Measurements from ENCODE around the gene HES4.
"Not testable (repeated sequence)": the region's sequence is repeated elsewhere in the genome, so short reads cannot be mapped to it uniquely, and the experiment has no call there.

The HES4 gene

GRCh38 chr1:978835-979743, 20.8 kb downstream of the HES4 start:
- DNase-seq: no peak

GRCh38 chr1:978069-978834, 21.6 kb downstream of the HES4 start:
- DNase-seq: no peak

DNA sequence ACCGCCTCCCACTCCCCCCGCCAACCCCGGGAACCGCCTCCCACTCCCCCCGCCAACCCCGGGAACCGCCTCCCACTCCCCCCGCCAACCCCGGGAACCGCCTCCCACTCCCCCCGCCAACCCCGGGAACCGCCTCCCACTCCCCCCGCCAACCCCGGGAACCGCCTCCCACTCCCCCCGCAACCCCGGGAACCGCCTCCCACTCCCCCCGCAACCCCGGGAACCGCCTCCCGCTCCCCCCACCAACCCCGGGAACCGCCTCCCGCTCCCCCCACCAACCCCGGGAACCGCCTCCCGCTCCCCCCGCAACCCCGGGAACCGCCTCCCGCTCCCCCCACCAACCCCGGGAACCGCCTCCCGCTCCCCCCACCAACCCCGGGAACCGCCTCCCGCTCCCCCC, 23.1 kb downstream of the HES4 start:
- not testable (repeated sequence) for DNase-seq

DNA sequence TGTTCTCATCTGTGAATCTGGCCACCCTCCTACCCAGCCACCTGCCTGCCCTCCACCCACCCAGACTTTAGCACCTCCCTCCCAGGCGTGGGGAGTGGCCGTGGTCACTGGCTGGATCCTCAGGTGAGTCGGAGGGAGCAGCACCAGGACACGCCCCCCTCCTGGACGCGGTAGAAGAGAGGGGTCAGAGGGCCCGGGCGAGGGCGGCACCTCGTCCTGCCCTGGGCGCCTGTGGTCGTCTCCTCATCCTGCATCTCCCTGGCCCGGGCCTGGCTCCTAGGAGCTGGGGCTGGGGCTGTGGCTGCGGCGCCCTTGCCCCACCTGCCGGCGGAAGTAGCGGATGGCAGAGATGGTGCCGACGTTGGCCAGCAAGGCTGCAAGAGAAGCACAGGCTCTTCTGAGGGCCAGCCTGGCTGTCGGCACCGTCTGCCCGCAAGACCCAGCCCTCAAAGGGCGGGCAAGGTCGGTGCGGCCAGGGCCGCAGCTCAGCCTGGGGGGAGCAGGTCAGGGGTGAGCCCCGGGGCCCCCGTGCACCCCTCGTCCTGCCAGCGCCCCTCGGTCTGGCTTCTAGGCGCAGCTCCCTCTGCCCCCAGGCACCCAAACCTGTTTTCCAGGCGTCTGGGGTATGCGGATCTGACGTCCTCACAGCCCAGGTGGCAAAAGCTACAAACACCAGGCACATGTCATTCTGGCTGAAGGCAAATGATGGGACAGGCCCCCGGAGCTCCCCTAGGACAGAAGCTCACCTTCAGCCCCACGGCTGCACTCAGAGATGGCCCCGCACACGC, 23.8 kb downstream of the HES4 start:
- no peak for DNase-seq

DNA sequence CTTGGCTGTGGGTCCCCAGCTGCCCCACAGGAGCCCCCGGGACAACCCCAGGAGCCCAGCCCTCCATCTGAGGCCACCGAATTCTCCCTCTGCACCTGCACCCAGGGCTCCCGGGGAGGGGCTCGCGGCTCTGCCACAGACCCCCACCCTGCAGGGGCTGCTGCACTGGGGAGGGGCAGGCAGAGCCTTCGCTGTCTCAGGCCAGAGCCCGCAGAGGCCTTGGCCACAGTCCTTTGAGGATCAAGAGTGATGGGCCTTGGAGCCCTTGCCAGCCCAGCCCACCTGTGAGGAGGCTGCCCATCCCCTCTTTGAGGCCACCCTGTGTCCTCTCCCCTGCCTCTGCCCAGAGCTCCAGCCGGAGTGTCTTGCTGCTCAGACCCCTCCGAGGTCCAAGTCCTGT, 24.5 kb downstream of the HES4 start:
- DNase-seq: no peak

- DNase-seq: no peak
These were observed 25.1 kb downstream of the HES4 start for GRCh38 chr1:974687-975328.

- no peak for DNase-seq
These were observed 25.6 kb downstream of the HES4 start for GRCh38 chr1:974293-974640.

DNA sequence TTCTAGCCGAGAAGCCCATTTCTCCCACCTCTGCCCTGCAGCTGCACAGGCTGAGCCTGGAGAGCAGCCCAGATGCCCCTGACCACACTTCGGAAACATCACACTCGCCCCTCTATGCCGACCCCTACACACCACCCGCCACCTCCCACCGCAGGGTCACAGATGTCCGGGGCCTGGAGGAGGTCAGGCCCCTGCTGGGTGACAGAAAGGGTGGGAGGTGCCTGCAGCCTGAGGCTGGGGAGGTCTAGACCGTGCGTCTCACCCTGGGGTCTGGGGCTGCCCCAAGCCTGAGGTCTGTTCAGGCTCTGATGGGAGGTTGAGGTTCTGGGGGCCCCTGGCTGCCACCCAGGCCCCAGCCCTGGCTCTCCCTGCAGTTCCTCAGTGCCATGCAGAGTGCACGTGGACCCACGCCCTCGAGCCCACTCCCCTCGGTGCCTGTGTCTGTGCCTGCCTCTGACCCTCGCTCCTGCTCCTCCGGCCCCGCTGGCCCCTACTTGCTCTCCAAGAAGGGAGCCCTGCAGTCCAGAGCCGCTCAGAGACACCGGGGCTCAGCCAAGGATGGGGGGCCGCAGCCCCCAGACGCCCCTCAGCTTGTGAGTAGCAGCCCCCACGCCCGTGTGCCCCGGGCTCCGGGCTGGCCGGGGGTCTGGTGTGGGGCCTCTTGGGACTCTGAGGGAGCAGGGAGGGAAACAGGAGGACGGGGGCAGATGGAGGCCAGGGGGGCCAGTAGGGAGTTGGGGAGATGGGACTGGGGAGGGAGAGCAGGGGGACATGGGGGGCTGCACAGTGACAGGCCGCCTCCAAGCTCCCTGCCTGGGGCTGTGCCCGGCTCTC, 26.2 kb downstream of the HES4 start:
- no peak for DNase-seq

- no peak for DNase-seq
These were observed 27.0 kb downstream of the HES4 start for GRCh38 chr1:972726-973458.

GRCh38 chr1:971751-972506, 28.0 kb downstream of the HES4 start:
- no peak for DNase-seq

DNA sequence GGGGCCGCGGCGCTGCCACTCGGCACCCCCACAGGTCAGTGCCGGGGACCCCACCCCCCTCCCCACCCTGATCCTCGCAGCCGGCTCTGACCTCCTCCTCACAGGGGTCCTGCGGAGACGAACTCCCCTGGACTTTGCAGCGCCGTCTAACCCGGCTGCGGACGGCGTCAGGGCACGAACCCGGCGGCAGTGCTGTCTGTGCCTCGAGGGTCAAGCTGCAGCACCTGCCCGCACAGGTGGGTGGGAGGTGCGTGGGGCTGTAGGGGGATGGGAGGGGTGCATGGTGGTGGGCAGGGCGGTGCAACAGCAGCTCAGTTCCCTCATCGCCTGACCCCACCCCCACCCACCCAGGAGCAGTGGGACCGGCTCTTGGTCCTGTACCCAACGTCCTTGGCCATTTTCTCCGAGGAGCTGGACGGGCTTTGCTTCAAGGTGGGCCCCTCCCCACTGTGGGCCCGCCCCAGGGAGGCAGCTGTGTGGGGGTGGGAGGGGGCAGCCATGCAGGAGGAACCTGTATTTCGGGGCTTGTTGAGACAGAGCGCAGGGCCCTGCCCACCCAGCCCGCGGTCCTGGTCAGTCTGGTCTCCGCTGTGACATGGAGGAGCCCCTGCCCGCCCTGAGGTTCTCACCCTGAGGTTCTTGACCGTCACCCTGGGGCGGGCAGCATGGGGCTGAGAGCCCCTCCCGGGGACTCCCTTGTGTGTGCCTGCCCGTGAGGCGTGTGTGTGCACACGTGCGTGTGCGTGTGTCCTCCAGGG, 28.7 kb downstream of the HES4 start:
- DNase-seq: no peak

GRCh38 chr1:970242-970972, 29.5 kb downstream of the HES4 start:
- DNase-seq: no peak

DNA sequence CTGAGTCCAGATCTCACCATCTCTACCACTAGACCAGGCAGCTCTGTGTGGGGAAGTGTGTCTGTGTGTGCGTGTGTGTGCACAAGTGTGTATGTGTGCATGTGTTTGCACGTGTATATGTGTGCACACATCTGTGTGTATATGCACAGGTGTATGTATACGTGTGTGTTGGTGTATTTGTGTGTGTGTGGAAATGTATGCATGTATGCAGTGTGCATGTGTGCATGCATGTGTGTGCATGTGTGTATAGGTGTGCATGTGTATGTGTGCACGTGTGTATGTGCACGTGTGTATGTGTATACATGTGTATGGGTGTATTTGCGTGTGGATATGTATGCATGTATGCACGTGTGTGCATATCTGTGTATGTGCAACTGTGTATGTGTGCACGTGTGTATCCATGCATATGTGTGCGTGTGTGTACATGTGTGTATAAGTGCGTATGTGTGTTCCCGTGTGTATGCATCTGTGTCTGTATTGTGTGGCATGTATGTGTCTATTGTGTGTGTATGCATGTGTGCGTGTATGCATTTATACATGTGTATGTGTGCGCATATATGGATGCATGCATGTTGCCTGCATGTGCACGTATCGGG, 30.5 kb downstream of the HES4 start:
- no peak for DNase-seq

DNA sequence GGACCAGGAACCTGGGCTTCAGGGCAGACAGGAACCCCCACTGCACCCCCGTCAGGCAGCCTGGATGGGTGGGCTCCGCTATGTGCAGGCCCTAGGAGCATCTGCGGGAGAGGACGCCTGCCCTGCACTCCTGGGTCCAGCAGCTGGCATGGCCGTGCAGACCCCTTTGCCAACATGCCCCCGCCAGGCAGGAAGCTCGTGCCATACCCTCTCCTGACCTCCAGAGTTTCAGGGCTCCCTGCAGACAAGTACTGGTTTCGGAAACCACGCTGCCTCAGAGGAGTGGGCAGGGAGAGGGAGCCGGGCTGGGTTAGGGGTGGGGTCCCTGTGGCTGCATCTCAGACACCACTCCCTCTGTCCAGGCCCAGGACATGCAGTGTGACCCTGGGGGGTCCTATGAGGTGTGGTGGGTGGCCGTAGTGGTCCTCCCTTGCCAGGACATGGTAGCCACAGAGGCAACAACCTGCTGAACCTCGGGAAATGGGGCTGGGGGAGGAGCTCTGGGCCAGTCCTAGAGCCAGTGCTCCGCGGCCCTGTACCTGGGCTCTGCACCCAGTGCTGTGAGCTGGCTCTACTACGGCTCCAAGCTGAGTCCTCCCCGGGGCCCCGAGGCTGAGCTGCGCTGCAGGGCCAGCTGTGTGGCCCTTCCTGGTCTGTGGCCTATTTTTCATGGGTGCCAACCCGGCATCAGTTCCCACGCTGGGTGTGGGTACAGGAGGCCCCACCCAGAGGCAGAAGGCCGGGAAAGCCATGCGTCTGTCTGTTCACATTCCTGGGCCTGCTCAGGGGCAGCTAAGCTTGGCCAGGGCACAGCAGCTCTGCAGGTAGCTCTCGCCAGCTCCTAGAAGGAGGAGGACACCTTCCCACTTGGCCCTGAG, 32.2 kb downstream of the HES4 start:
- no peak for DNase-seq

- DNase-seq: peak; percentile 58
These were observed 33.1 kb downstream of the HES4 start for GRCh38 chr1:966704-967300.

DNA sequence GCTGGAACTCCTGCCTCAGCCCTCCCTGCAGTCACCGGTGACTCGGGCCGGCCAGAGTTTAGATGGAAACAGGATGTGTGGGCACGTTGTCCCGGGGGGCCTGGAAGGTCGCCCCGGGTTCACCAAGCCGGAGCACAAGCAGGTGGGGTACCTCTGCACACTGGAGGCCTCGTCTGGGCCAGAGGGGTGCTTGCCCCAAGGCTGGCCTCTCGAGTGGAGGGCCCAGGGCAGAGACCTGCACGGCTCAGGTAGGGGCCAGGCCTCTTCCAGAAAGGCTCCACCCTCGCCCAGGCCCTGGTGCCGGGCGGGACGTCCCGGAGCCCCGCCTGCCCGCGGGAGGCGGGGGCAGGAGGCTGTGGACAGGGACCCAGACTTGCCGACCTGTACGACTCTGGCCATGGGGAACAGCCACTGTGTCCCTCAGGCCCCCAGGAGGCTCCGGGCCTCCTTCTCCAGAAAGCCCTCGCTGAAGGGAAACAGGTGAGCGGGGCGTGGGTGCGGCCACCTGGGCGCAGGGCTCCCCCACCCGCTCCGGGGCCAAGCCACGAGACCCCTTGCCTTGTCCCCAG, 33.7 kb downstream of the HES4 start, which contains the start of gene PLEKHN1:
Gene PLEKHN1, plus strand, starts transcription at position 348 of the 569 bp plus-strand sequence. Its CDS starts 50 bp downstream, at position 398.
- DNase-seq: no peak

Data from activated gamma-delta T cell (primary cell).